Kidney (tissue), 14 donors: ENCODE results near the gene MRPL45. TPM values are rescaled to one million over a fixed set of nuclear protein-coding genes. Genes with fewer than 3 reads are reported as not detected.

Source experiments
- DNase-seq, 5 donors: peaks; one replicate each; pipeline ENCODE4 v3.0.0-alpha.2; 2013 to 2020
- FAIRE-seq: peaks from 2 replicates; lab custom pipeline; 2012; peaks lifted over from hg19 to GRCh38; lab: Jason Lieb, UNC
- H3K27ac ChIP-seq, 2 donors: one replicate each; pipeline ENCODE4 v1.7.0; 2013; ENCODE audit warnings: low read depth in 2 of 2, low read length in 2 of 2, inconsistent platforms in 1 of 2
- H3K27me3 ChIP-seq: one replicate; pipeline ENCODE4 v1.7.1; 2013; ENCODE audit warnings: low read length, inconsistent platforms; ENCODE audit not compliant: control insufficient read depth, insufficient read depth
- H3K36me3 ChIP-seq, 3 donors: one replicate each; pipeline versions ENCODE4 v1.7.0 to v1.7.1; 2013; ENCODE audit warnings: low read length in 3 of 3, control low read depth in 1 of 3, inconsistent platforms in 1 of 3; ENCODE audit not compliant: insufficient read depth in 3 of 3, control insufficient read depth in 2 of 3
- H3K4me1 ChIP-seq, 3 donors: one replicate each; pipeline versions ENCODE4 v1.7.0 to v1.7.1; 2013; ENCODE audit warnings: low read length in 3 of 3, inconsistent platforms in 1 of 3, low read depth in 1 of 3; ENCODE audit not compliant: control insufficient read depth in 2 of 3, insufficient read depth in 2 of 3
- H3K4me3 ChIP-seq, 3 donors: one replicate each; pipeline versions ENCODE4 v1.7.0 to v1.8.1; 2013; ENCODE audit warnings: low read length in 3 of 3, control low read depth in 1 of 3, inconsistent platforms in 1 of 3
- H3K9ac ChIP-seq, 3 donors: one replicate each; pipeline versions ENCODE4 v1.7.0 to v1.7.1; 2013; ENCODE audit warnings: low read length in 3 of 3, control low read depth in 1 of 3, inconsistent platforms in 1 of 3
- H3K9me3 ChIP-seq, 3 donors: one replicate each; pipeline versions ENCODE4 v1.7.0 to v1.7.1; 2013; ENCODE audit warnings: low read length in 3 of 3, control low read depth in 1 of 3, inconsistent platforms in 1 of 3; ENCODE audit not compliant: control insufficient read depth in 2 of 3, insufficient read depth in 1 of 3
- intact Hi-C: fragments of 100-400 bp; cut with DNase I; formaldehyde crosslinking; loops from one replicate; pipeline ENCODE4 v1.11.1; 2022
- polyA plus RNA-seq: library from polyadenylated mRNA; stranded (reverse); fragments of 350-450 nt; fragmentation: Illumina TruSeq; extraction: RNeasy Lipid Tissue Mini Kit (QIAGEN cat#74804); gene quantifications from one replicate; pipeline ENCODE4 v1.2.3, GENCODE V29; 2014; ENCODE audit warnings: low read depth, low replicate concordance; ENCODE audit not compliant: insufficient read depth
- total RNA-seq: library from RNA; stranded (reverse); fragmentation: NEBNext Ultra II Directional; extraction: Animal tissue kit (Norgen Biotek cat#: 25700); gene quantifications from one replicate; pipeline ENCODE4 v1.2.1, GENCODE V29; 2021
- TF ChIP-seq, protein P1 (sequence below): IDR thresholded peaks from 3 replicates; pipeline ENCODE4 v1.5.1; 2012; ENCODE audit warnings: mild to moderate bottlenecking, moderate library complexity, borderline replicate concordance; ENCODE audit not compliant: insufficient read depth; ENCODE audit errors: extremely low read depth
- donor health status: control.
- donor health status: control.
- donor health status: control.
- donor health status: control.
- donor health status: control.
- donor health status: DM: yes; HTN: yes; CAD: no.
- donor health status: Normal renal cell carcinoma (clear cell type).

Gene MRPL45
- total and polyA plus RNA-seq, 2 donors from 2014 or later: 28.0 to 45.9 TPM

DNA sequence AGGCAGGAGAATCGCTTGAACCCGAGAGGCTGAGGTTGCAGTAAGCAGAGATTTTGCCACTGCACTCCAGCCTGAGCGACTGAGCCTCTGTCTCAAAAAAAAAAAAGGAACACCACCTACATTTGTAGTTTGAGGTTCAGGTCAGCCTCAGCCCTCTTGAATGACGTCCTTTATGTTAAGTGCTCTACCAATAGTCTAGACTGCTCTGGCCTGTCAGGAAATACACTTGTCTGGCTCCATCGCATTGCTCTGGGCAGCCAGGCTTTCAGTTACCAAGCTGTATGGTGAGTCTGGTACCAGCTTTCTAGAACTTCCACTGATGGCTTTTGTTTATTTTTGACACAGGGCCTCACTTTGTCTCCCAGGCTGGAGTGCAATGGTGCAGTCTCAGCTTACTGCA, 66.0 kb downstream of the MRPL45 start:
- Histone ChIP-seq H3K4me3 (no peak overlapping the region), H3K9me3 (no peaks in the 10 kb centered on the region), H3K27ac (no peak overlapping the region), H3K27me3 (no peaks in the 10 kb centered on the region), H3K9ac (no peak overlapping the region), H3K4me1 (peaks cover 0 to 19% (median 13%) of the 10 kb centered on the region in 3 donors), H3K36me3 (peaks cover 4 to 18% (median 15%) of the 10 kb centered on the region in 3 donors)
- FAIRE-seq (no peak), DNase-seq (no peak)
- intact Hi-C loops: no loop called here
- TF ChIP-seq, protein P1, sequence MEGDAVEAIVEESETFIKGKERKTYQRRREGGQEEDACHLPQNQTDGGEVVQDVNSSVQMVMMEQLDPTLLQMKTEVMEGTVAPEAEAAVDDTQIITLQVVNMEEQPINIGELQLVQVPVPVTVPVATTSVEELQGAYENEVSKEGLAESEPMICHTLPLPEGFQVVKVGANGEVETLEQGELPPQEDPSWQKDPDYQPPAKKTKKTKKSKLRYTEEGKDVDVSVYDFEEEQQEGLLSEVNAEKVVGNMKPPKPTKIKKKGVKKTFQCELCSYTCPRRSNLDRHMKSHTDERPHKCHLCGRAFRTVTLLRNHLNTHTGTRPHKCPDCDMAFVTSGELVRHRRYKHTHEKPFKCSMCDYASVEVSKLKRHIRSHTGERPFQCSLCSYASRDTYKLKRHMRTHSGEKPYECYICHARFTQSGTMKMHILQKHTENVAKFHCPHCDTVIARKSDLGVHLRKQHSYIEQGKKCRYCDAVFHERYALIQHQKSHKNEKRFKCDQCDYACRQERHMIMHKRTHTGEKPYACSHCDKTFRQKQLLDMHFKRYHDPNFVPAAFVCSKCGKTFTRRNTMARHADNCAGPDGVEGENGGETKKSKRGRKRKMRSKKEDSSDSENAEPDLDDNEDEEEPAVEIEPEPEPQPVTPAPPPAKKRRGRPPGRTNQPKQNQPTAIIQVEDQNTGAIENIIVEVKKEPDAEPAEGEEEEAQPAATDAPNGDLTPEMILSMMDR: no peak

DNA sequence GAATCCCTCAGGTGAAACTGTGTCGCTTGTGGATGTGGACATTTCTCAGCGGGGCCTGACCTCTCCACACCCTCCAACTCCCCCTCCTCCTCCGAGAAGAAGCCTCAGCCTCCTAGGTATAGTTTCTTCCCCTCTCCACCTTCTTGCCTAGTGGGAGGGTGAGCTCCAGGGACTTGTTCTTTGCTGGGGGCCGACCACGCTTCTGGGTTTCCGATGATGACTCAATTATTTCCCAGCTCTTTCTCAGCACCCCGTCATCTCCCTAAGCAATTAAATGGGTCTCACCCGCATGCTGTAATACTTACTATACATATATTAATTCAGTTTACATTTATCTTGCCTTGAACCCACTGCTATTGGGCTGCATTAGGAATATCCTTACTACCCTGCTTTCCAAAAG, 67.8 kb downstream of the MRPL45 start:
- H3K9me3 ChIP-seq: no peaks in the 10 kb centered on the region
- TF ChIP-seq, protein P1: no peak
- H3K27me3 ChIP-seq: no peaks in the 10 kb centered on the region
- H3K27ac ChIP-seq: no peak overlapping the region
- DNase-seq (no peak), FAIRE-seq (no peak)
- no peak overlapping the region for H3K9ac ChIP-seq
- intact Hi-C loops: no loop called here
- H3K4me3 ChIP-seq: no peak overlapping the region
- peaks cover 6 to 30% (median 18%) of the 10 kb centered on the region in 3 donors for H3K36me3 ChIP-seq
- H3K4me1 ChIP-seq: peaks cover 0 to 6% (median 6%) of the 10 kb centered on the region in 3 donors

DNA sequence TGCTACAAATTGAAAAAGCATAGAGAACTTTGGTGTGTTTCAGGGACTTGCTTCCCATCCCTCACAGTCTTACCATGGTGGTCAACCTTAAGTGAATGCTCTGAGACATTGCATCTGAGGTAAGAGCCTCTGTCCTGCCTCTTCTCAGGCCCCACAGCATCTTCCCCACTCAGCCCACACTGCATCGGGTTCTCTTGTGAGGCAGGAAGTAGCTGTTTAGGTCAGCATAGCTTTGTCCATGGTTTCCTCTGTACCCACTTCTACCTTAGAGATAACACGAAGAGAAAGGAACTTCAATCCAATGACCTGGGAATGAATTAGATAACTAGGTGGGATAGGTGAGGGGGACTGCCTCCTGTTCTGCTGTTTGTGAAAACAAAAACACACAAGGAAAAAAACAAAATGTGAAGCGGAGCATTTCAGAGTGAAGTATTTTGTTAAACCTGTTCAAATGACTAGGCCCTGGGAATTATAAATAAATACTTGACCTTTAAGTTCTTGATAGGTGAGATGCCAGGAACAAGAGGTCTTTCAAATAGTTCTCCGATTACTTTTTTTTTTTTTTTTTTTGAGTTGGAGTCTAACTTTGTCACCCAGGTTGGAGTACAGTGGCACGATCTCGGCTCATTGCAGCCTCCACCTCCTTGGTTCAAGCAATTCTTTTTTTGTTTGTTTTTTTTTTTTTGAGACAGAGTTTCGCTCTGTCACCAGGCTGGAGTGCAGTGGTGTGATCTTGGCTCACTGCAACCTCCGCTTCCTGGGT, 72.3 kb downstream of the MRPL45 start:
- no peaks in the 10 kb centered on the region for H3K4me1 ChIP-seq
- no peak overlapping the region for H3K4me3 ChIP-seq
- H3K27me3 ChIP-seq: no peaks in the 10 kb centered on the region
- no peak for DNase-seq
- peaks cover 6 to 38% (median 13%) of the 10 kb centered on the region in 3 donors for H3K36me3 ChIP-seq
- no peaks in the 10 kb centered on the region for H3K9me3 ChIP-seq
- no peak for FAIRE-seq
- no peak overlapping the region for H3K9ac ChIP-seq
- intact Hi-C loops: no loop called here
- TF ChIP-seq, protein P1: no peak
- H3K27ac ChIP-seq: no peak overlapping the region

Other genes with a start within 250 kb of the MRPL45 start
- gene TBC1D3C, start 228.5 kb upstream of the MRPL45 start, total RNA-seq: not detected
- not detected for gene TBC1D3C, start 228.5 kb upstream of the MRPL45 start, polyA plus RNA-seq
- not detected for gene TBC1D3E, start 169.2 kb upstream of the MRPL45 start, total RNA-seq
- gene TBC1D3E, start 169.2 kb upstream of the MRPL45 start, polyA plus RNA-seq: not detected
- not detected for gene TBC1D3, start 104.6 kb upstream of the MRPL45 start, total RNA-seq
- gene TBC1D3, start 104.6 kb upstream of the MRPL45 start, polyA plus RNA-seq: 3.2 TPM
- not detected for gene GPR179, start 46.8 kb downstream of the MRPL45 start, total RNA-seq
- gene GPR179, start 46.8 kb downstream of the MRPL45 start, polyA plus RNA-seq: not detected
- gene SOCS7, start 54.7 kb downstream of the MRPL45 start, total RNA-seq: 18.7 TPM
- 2.7 TPM for gene SOCS7, start 54.7 kb downstream of the MRPL45 start, polyA plus RNA-seq
- 53.8 TPM for gene ARHGAP23, start 131.3 kb downstream of the MRPL45 start, total RNA-seq
- 7.6 TPM for gene ARHGAP23, start 131.3 kb downstream of the MRPL45 start, polyA plus RNA-seq